ENCODE measurements around the gene LINC01488. TPM values are rescaled to one million over a fixed set of nuclear protein-coding genes. Genes with fewer than 3 reads are reported as not detected.

The LINC01488 gene
- total RNA-seq, 2 donors from 2014 or later: not detected

DNA sequence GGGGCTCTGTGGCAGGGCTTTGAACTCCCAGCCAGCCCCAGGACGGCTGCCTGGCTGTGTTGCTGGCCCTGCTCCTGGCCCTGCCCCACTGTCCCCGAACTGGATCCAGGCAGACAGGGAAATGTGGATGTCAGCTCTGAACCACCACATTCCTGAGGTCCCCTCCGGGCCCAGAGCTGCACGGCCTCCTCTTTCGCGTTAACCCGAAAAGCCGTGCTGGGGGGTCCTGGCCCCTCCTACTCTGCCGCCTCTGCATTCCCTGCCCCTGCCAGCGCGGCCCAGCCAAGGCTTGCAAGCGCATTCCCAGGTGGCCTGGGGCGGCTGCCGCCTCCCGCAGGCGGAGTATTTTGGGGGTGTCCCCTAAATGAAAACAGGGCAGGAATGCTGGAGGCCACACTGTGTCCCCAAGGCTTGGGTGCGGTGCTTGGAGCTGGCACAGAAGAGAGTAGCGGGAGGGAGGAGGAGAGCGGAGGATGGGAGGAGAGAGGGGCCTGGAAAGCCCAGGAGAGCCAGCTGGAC lies 5.4 kb downstream of the LINC01488 start:
- Mint-ChIP-seq H3K27me3 (peaks cover 4% of the 10 kb centered on the region), H3K9me3 (no peaks in the 10 kb centered on the region), H3K36me3 (ENCODE audit: low read depth) (no peaks in the 10 kb centered on the region), H3K4me3 (no peak overlapping the region), H3K4me1 (no peaks in the 10 kb centered on the region), H3K27ac (no peak overlapping the region)
- ATAC-seq (replicated peaks): no peak

DNA sequence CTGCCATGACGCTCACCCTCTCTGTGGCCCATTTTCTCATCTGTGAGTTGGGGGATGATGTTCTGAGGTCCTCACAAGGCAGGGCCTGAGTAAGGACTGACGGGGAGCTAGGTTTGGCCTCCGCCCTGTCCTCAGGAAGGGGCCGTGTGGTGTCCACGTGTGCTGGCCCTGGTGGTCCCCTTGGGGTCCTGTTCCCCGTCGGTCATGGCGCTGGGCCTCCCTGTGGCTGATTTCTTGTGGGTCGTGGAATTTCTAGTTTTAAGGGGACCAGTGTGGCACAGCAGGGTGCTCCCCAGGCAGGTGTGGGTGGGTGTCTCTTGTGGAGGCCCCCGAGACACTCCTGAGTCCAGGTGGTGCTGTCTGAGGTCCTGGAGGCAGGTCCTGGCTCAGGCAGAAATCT lies 5.9 kb downstream of the LINC01488 start:
- ATAC-seq (replicated peaks): no peak
- Mint-ChIP-seq H3K4me1 (no peaks in the 10 kb centered on the region), H3K4me3 (no peak overlapping the region), H3K36me3 (ENCODE audit: low read depth) (no peaks in the 10 kb centered on the region), H3K27me3 (peaks cover 4% of the 10 kb centered on the region), H3K27ac (no peak overlapping the region), H3K9me3 (no peaks in the 10 kb centered on the region)

DNA sequence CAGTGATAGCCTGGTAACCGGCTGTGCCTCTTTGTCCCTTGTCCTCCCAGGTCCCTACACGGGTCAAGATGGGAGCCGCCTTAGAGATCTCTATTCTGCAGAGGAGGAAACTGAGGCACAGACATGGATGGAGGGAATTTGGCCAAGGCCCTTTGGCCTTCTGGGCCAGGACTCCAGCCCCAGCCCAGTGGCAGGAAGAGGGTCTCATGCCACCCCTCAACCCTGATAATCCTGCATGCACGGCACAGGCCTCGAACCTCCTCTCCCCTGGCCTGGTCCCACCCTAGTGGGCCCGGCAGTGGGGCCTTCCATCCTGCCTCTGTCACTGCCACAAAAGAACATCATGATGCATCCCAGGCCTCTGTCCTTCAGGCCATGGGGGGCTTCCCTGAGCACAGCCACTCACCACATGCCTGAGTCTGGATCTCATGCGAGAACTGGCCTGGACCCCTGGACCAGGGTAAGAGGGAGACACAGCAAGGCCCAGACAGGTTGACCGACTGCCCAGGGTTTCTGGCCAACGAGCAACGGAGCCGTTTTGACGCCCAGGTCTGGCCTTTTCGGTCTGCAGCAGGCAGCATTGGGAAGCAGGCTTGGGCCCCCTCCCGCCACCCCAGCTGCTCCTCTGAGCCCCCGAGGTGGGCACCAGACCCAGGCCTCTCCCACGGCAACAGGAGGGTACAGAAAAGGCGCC lies 6.5 kb downstream of the LINC01488 start:
- Mint-ChIP-seq H3K36me3 (ENCODE audit: low read depth) (no peaks in the 10 kb centered on the region), H3K4me3 (no peak overlapping the region), H3K9me3 (no peaks in the 10 kb centered on the region), H3K27ac (no peak overlapping the region), H3K4me1 (no peaks in the 10 kb centered on the region), H3K27me3 (peaks cover 4% of the 10 kb centered on the region)
- no peak for ATAC-seq (replicated peaks)

DNA sequence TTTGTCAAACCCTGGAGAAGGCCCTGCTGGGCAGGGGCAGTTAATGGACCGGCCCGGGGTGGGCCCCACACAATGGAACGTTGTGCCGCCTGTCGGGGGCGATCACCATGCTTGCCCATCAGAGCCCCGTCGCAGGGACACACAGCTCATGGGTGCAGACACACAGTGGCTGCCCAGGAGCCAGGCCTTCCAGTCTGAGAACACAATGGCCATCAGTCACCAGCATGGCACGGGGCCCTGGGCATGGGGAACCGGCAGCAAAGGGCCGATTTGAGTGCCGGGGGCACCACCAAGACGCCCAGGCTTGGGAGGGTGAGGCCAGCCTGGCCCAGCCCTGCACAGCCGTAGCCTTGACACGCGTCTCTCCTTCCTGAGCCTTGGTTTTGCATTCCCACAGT lies 7.1 kb downstream of the LINC01488 start:
- Mint-ChIP-seq H3K27me3 (peaks cover 4% of the 10 kb centered on the region), H3K36me3 (ENCODE audit: low read depth) (no peaks in the 10 kb centered on the region), H3K4me1 (no peaks in the 10 kb centered on the region), H3K9me3 (no peaks in the 10 kb centered on the region), H3K27ac (no peak overlapping the region), H3K4me3 (no peak overlapping the region)
- no peak for ATAC-seq (replicated peaks)

DNA sequence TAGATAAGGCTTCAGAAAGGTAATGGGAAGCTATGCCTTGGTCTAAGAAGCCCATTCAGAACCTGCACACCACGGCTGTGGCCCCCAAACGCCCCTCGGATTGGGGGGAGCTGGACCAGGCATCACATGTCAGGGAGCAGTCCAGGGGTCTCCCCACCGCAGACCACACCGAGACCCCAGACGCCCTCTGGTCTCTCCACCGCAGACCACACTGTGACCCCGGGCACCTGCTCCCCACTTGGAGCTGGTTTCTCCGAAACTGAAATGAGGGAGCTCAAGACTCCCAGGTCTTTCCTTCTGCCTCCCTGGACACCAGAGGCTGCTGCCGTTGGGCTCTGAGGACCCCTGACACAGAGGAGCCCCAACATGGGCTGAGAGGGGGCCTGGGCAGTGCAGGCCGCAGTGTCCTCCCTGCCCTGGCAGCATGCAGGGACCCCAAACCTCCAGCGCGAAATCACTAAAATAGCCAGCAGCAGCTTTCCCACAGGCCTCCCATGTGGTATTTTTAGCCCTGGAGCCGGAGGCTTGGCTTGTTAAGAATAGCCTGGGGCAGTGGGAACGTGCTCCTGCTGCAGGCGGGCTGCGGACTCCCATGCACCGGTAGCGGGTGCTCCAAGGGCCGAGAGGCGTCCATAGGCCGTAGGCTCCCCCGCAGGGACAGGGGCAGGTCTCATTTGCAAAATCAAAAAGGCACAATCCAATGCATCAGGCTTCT lies 7.7 kb downstream of the LINC01488 start:
- Mint-ChIP-seq H3K27me3 (peaks cover 4% of the 10 kb centered on the region), H3K9me3 (no peaks in the 10 kb centered on the region), H3K4me1 (no peaks in the 10 kb centered on the region), H3K4me3 (no peak overlapping the region), H3K27ac (no peak overlapping the region), H3K36me3 (ENCODE audit: low read depth) (no peaks in the 10 kb centered on the region)
- no peak for ATAC-seq (replicated peaks)

DNA sequence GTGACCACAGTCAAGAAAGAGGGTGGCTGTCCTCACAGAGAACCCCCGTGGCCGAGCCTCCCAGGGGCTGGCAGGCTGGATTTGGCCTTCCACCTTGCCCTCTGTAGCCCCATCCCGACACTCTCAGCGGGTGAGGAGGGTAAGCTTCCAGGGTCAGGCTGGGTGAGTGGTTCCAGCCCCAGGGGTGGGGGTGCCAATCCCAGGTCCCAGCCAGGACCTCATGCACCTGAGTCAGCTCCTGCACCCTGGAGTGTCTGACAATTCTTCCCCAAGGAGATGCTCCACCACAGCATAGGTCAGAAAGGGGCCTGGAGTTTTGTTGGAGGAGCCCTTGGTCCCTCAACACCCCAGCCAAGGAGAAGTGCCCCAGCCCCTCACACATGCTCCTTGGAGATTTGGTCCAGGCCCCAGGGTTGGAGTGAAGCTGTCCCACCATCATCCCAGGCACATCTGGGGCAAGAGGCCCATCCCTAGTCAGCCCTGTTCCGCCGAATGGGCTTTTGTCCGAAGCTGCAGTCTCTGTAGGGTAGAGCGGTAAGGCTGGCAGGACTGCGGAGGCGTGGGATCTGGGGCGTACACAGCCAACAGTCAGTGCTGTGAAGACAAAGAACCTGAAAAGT lies 8.4 kb downstream of the LINC01488 start:
- Mint-ChIP-seq H3K36me3 (ENCODE audit: low read depth) (no peaks in the 10 kb centered on the region), H3K27me3 (peaks cover 4% of the 10 kb centered on the region), H3K27ac (no peak overlapping the region), H3K4me3 (no peak overlapping the region), H3K4me1 (no peaks in the 10 kb centered on the region), H3K9me3 (no peaks in the 10 kb centered on the region)
- no peak for ATAC-seq (replicated peaks)

DNA sequence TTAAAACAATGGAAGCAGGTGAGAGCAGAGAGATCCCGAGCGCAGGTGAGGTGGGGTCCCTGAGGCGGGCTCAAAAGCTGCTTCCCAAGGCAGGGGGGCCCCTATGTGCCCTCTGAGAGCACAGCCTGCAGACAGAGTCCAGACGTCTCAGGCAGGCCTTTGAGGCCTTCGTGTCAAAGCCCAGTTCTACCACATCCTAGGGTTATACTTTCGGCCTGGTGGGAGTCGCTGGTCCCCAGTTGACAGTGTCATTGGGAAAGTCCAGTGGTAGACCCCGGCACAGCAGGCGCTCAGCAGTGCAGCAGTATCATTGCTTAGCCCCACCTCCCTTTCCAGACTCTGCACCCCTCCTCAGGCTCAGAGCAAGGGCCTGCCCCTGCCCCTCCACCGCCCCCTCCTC lies 9.1 kb downstream of the LINC01488 start:
- no peak overlapping the region for H3K27ac Mint-ChIP-seq

DNA sequence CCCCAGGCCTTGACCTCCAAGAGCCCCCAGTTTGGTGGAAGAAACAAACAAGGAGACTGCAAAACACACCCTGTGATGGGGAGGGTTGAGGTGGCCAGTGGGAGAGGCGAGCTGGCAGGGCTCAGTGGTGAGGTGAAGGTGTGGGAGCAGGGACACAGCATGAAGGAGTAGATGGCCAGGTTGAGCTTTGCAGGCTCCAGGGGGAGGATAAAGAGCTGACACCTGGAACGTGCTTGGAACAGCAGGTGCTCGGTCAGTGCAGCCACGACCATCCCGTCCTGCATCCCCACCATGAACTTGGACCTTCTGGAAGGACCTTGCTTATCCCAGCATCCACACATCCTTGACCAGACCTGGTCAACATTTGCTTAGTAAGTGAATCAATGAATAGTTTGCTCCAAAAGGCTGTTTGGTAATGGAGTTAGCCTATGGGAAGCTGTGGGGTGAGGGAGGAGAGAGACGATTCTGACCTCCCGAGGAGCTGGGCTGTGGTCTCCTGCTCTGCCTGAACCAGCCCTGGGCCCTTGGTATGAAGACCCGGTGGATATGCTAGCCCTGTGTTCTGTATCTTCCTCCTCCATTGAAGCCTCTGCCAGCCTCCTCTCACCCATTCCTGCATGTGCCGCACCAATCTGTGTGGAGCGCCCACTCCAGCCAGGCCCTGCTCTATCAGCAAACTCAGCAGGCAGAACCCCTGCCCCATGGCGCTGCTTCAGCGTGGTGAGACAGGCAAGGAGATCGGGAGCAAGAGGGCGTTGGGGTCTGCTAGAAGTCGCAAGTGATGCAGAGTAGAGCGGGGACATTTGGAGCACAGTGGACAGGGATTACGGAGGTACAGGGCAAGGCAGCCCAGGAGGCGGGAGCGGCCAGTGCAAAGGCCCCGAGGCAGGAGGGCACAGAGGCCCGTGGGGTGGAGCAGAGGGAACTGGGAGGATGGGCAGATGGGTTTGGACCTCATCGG lies 9.9 kb downstream of the LINC01488 start:
- peaks cover 4% of the 10 kb centered on the region for H3K27me3 Mint-ChIP-seq
- no peaks in the 10 kb centered on the region for H3K36me3 Mint-ChIP-seq (ENCODE audit: low read depth)
- ATAC-seq (replicated peaks): no peak
- no peak overlapping the region for H3K4me3 Mint-ChIP-seq
- H3K4me1 Mint-ChIP-seq: no peaks in the 10 kb centered on the region
- no peak overlapping the region for H3K27ac Mint-ChIP-seq
- no peaks in the 10 kb centered on the region for H3K9me3 Mint-ChIP-seq

More for the DNA sequence above, 9.1 kb downstream of the LINC01488 start:
- Mint-ChIP-seq H3K9me3 (no peaks in the 10 kb centered on the region), H3K4me1 (no peaks in the 10 kb centered on the region), H3K4me3 (no peak overlapping the region), H3K36me3 (ENCODE audit: low read depth) (no peaks in the 10 kb centered on the region), H3K27me3 (peaks cover 4% of the 10 kb centered on the region)
- ATAC-seq (replicated peaks): no peak

DNA sequence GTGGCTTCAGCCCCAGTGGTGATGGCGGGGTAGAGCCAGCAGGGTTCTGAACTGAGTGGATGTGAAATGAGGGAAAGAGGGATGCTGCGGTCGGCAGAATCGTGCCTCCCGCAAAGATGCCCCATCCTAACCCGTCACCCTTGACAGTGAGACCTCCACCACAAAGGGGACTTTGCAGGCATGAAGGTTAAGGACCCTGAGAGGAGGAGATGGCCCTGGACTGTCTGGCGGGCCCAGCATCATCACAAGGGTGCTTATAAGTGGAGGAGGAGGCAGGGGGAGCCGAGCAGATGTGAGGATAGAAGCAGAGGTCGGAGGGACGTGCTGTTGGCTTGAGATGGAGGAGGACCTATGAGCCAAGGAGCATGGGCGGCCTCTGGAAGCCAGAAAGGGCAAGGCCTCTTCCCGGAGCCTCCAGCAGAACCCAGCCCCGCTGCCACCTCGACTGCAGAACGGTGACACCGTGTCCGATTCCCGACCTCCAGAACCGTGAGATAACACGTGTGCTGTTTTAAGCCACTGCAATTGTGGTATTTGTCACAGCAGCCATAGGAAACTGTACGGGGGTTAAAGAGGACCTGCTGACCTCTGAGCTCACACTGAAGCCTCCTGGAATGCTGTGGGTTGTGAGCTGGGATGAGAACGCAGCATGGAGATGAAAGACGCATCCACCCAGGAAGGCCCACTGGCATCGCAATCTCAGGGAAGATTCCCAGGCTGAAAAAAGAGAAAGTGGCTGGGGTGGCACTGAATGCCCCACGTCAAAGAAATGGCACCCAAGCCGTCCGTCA lies 10.9 kb downstream of the LINC01488 start:
- no peaks in the 10 kb centered on the region for H3K9me3 Mint-ChIP-seq
- no peak overlapping the region for H3K27ac Mint-ChIP-seq
- H3K27me3 Mint-ChIP-seq: peaks cover 4% of the 10 kb centered on the region
- H3K4me3 Mint-ChIP-seq: no peak overlapping the region
- no peaks in the 10 kb centered on the region for H3K4me1 Mint-ChIP-seq
- H3K36me3 Mint-ChIP-seq (ENCODE audit: low read depth): no peaks in the 10 kb centered on the region
- no peak for ATAC-seq (replicated peaks)

DNA sequence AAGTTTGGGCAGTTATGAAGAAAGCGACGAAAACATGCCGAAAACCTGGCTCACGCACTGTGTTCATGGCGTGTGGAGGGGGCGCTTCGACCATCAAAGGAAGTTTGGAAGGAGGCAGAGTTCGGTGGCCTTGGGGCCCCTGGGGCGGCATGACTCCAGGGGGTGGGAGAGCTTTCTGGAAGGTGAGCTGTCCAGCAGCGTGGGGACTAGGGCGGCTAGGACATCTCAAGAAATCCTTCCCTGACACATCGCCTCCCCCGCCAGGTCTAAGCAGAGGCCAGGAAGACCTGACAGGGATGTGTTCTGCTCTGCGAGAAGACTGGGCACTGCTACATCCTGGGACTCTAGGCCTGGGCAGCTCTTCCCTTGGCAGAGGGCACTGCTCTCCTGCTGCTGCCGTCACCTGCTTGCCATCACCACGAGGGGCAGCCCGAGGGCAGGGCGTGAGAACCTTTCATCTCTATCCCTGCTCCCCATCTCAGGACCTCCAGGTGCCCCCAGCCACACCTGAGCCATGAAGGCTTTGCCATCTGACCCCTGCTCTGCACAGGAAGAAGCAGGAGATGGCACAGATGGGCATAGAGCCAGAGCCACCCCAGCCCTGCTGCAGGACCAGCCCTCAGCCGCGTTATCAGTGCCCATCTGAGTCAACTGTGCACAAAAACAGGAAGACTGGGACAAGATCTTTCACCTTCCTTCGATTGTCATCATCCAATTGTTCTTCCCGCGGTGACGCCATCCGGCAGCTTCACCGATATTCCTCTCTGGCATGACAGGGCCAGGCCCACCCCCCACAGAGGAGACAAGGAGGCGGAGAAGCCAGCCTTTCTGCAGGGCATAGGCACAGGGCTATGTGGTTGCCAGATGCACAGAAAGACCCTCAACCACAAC lies 12.7 kb downstream of the LINC01488 start:
- no peak for ATAC-seq (replicated peaks)
- H3K4me3 Mint-ChIP-seq: no peak overlapping the region
- no peaks in the 10 kb centered on the region for H3K9me3 Mint-ChIP-seq
- H3K27me3 Mint-ChIP-seq: peaks cover 4% of the 10 kb centered on the region
- H3K27ac Mint-ChIP-seq: no peak overlapping the region
- H3K4me1 Mint-ChIP-seq: no peaks in the 10 kb centered on the region
- H3K36me3 Mint-ChIP-seq (ENCODE audit: low read depth): no peaks in the 10 kb centered on the region

DNA sequence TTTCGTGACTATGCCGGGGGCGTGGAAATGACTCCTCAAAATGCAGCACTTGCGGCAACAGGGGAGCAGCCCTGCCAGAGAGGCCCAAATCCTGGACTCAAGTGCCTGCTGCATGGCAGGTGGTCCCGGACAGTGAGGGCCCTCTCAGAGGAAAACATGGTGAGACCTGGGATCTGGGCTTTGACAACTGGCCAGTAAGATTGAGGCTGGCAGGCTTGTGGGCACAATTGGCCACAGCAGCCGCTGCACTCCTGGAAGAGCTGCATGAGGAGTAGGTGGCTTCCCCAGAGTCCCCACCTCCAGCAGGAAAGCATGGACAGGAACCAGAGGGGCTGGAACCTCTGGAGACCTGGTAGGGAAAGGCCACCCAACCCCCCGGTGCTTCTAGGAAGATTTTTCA lies 13.4 kb downstream of the LINC01488 start:
- no peaks in the 10 kb centered on the region for H3K4me1 Mint-ChIP-seq
- no peaks in the 10 kb centered on the region for H3K9me3 Mint-ChIP-seq
- H3K4me3 Mint-ChIP-seq: no peak overlapping the region
- ATAC-seq (replicated peaks): no peak
- H3K27me3 Mint-ChIP-seq: peaks cover 4% of the 10 kb centered on the region
- H3K36me3 Mint-ChIP-seq (ENCODE audit: low read depth): no peaks in the 10 kb centered on the region
- no peak overlapping the region for H3K27ac Mint-ChIP-seq

DNA sequence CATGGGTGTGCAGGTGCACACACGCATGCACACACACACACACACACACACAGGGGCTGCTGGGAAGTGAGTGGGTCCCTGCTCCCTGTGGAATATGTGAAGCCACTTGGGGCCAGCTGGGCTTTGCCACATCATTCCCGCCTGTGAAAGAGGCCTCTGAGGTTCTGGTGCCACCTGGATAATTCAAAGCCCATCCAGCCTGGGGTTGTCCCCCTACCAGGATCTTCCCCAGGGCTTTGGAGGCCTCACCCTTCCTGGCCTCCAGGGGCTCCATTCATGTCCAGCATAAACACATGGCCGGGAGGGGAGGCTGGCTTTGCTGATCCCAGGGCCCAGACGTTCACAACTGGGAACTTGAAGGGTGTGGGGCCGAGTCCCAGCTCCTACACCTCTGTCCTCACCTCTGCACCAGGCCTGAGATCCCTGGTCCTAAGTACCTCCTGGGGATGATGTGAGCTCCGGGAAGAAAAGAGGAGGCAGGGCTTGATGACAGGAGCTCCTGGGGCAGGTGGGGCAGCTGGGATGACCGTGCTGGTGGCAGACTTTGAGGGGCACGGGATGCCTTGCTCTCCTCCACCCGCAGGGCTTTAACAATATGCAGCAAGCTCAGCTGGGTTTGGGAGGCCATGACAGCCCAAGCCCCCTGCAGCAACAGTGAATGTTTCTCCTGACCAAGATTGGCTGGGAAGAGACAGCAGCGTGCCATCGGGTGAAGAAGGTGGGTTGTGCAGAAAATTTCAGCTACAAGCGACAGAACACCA lies 14.2 kb downstream of the LINC01488 start:
- peaks cover 4% of the 10 kb centered on the region for H3K27me3 Mint-ChIP-seq
- no peaks in the 10 kb centered on the region for H3K36me3 Mint-ChIP-seq (ENCODE audit: low read depth)
- no peaks in the 10 kb centered on the region for H3K4me1 Mint-ChIP-seq
- no peak overlapping the region for H3K4me3 Mint-ChIP-seq
- no peak for ATAC-seq (replicated peaks)
- H3K9me3 Mint-ChIP-seq: no peaks in the 10 kb centered on the region
- H3K27ac Mint-ChIP-seq: no peak overlapping the region
